T-cell (primary cell): ENCODE results near the gene MT1M. TPM values are rescaled to one million over a fixed set of nuclear protein-coding genes. Genes with fewer than 3 reads are reported as not detected.
A peak's percentile ranks its signal among the peaks of the same experiment; 100 is the strongest.

Source experiments
- ATAC-seq, 4 experiments: fragments of 200-7000 bp in 3 of 4; fragments of 150-1000 bp in 1 of 4; cut with Tn5 transposase; replicated peaks in 1 of 4; 1 replicate in 3 of 4; 2 replicates in 1 of 4; pipeline ENCODE4 v1.10.0; 2021; ENCODE audit warnings: moderate library complexity in 3 of 4, mild to moderate bottlenecking in 2 of 4, moderate number of reproducible peaks in 1 of 4
- CTCF ChIA-PET, 2 donors: fragments of 300-600 bp; sonication (Branson Sonifier 250); formaldehyde crosslinking; loops; one replicate each; lab custom pipeline; 2022; ENCODE audit warnings: antibody characterized with exemption in 2 of 2; lab: Charles Lee
- POLR2A ChIA-PET, 2 donors: fragments of 300-600 bp; sonication (Branson Sonifier 250); formaldehyde crosslinking; loops; one replicate each; lab custom pipeline; 2022; ENCODE audit warnings: antibody characterized with exemption in 2 of 2; lab: Charles Lee
- DNase-seq, 35 experiments: peaks; one replicate each; pipeline versions ENCODE4 v3.0.0 to v3.0.0-alpha.2; 2013 to 2023
- H3K27ac ChIP-seq: one replicate; pipeline ENCODE4 v1.5.1; 2013; ENCODE audit warnings: low read length
- H3K27me3 ChIP-seq, 2 experiments: replicated peaks in 1 of 2; 1 replicate in 1 of 2; 2 replicates in 1 of 2; pipeline versions ENCODE4 v1.6.1 to v1.7.0; 2013; ENCODE audit warnings: low read length in 1 of 2, mixed read lengths in 1 of 2; ENCODE audit not compliant: control insufficient read depth in 2 of 2, insufficient read depth in 2 of 2; ENCODE audit errors: extremely low read depth in 1 of 2
- H3K36me3 ChIP-seq, 2 donors: 1 replicate in 1 of 2; 2 replicates in 1 of 2; pipeline versions ENCODE4 v1.6.1 to v1.7.0; 2013; ENCODE audit warnings: low read length in 1 of 2; ENCODE audit not compliant: control insufficient read depth in 2 of 2, insufficient read depth in 1 of 2; ENCODE audit errors: extremely low read depth in 1 of 2
- H3K4me1 ChIP-seq, 2 experiments: 1 replicate in 1 of 2; 2 replicates in 1 of 2; pipeline versions ENCODE4 v1.6.1 to v1.7.0; 2013; ENCODE audit warnings: low read length in 2 of 2, mixed read lengths in 1 of 2; ENCODE audit not compliant: insufficient read depth in 2 of 2, control insufficient read depth in 1 of 2; ENCODE audit errors: extremely low read depth in 1 of 2
- H3K4me3 ChIP-seq, 2 donors: 1 replicate in 1 of 2; 2 replicates in 1 of 2; pipeline versions ENCODE4 v1.5.1 to v1.7.0; 2013; ENCODE audit warnings: mild to moderate bottlenecking in 2 of 2, low read length in 1 of 2, moderate library complexity in 1 of 2; ENCODE audit not compliant: control insufficient read depth in 1 of 2; ENCODE audit errors: extremely low read depth in 1 of 2
- H3K9me3 ChIP-seq: 2 replicates; pipeline ENCODE4 v1.7.0; 2013
- H3K27ac Mint-ChIP-seq, 2 donors: one replicate each; pipeline ENCODE4 v1.8.0; 2020 to 2021; ENCODE audit warnings: mild to moderate bottlenecking in 2 of 2, mixed read lengths in 2 of 2
- H3K27me3 Mint-ChIP-seq, 2 donors: one replicate each; pipeline ENCODE4 v1.8.0; 2021 to 2022; ENCODE audit warnings: mixed read lengths in 2 of 2
- H3K36me3 Mint-ChIP-seq: one replicate; pipeline ENCODE4 v1.8.0; 2021; ENCODE audit warnings: mixed read lengths
- H3K4me1 Mint-ChIP-seq, 3 donors: one replicate each; pipeline ENCODE4 v1.8.0; 2020 to 2022; ENCODE audit warnings: mixed read lengths in 3 of 3, mild to moderate bottlenecking in 1 of 3
- H3K4me3 Mint-ChIP-seq, 3 donors: one replicate each; pipeline ENCODE4 v1.8.0; 2020 to 2022; ENCODE audit warnings: mild to moderate bottlenecking in 3 of 3, mixed read lengths in 3 of 3, moderate library complexity in 3 of 3
- H3K9me3 Mint-ChIP-seq, 3 donors: one replicate each; pipeline ENCODE4 v1.8.0; 2020 to 2022; ENCODE audit warnings: mixed read lengths in 3 of 3
- WGBS: methylation state at CpG from one replicate; pipeline ENCODE4 v1.1.5; 2013; ENCODE audit warnings: missing lambda C conversion rate; ENCODE audit not compliant: insufficient coverage; 5-methylcytosine and 5-hydroxymethylcytosine counted together
- total RNA-seq, 35 experiments: library from RNA in 6 of 35; stranded (reverse) in 6 of 35; fragments of 120-200 nt in 1 of 35; gene quantifications; one replicate each; pipeline versions ENCODE4 v1.2.1 to v1.2.4 and lab custom pipeline; 2013 to 2026

The MT1M gene
- total RNA-seq, 5 donors from 2014 or later (not counting 1 experiment from before 2014, with no cell fraction given) = not detected

DNA sequence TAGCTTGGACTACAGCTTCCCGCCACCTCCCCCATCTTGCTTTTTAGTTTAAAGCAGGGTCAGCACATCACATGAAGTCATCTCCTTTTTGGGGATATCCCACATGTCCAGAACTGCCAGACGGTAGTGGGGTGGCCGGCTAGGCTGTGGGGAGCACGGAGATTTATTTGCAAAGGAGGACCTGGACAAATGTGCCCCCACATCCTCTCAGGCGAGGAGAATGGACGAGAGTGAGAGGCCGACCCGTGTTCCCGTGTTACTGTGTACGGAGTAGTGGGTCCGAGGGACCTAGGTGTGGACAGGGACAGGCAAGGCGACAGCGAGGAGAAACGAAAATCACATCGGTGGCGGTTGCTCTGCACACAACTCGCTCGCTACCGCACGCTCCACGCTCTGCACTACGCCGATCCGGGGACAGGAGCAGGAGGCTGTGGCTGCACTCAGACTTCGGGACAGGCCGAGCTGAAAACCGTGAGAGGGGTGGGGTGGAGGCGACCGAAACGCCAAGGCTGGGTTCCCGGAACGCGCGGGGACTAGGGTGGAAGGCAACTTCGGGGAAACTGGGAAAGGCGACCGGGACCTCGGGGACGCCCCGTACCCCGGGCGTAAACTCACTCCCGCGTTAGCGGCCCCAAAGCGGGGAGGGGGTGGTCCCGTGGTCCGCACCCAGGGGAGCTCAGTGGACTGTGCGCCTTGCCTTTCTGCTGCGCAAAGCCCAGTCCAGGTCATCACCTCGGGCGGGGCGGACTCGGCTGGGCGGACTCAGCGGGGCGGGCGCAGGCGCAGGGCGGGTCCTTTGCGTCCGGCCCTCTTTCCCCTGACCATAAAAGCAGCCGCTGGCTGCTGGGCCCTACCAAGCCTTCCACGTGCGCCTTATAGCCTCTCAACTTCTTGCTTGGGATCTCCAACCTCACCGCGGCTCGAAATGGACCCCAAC is 5.6 kb downstream of the MT1M start, which contains the start of gene MT1A:
MT1A (plus strand) TSS at position 853 of the 937 bp plus-strand sequence; CDS start at position 926, 73 bp downstream.
- POLR2A ChIA-PET = no interaction called here
- H3K27ac Mint-ChIP-seq = peak within 1 kb of the TSS in 1 of 2 donors; percentile 39
- H3K4me3 ChIP-seq = no peak within 1 kb of the TSS
- WGBS = 6% methylated on average over 60 of the region's 68 CpGs
- H3K4me1 Mint-ChIP-seq = peaks cover 27 to 43% (median 32%) of the 10 kb centered on the region in 3 donors
- H3K27me3 Mint-ChIP-seq = peaks cover 64 to 77% of the 10 kb centered on the region in 2 donors
- H3K4me3 Mint-ChIP-seq = peak within 1 kb of the TSS; percentile 9 to 55 (median 31)
- H3K4me1 ChIP-seq = peaks cover 2 to 30% of the 10 kb centered on the region in 2 experiments
- peak in 3 of 4 experiments; percentile 38 to 45 (median 39) for ATAC-seq
- H3K27ac ChIP-seq = no peak within 1 kb of the TSS
- H3K27me3 ChIP-seq = peaks cover 14 to 64% of the 10 kb centered on the region in 2 experiments
- H3K36me3 ChIP-seq = no peaks in the 10 kb centered on the region
- no peaks in the 10 kb centered on the region for H3K9me3 ChIP-seq
- no peaks in the 10 kb centered on the region for H3K36me3 Mint-ChIP-seq
- no peaks in the 10 kb centered on the region for H3K9me3 Mint-ChIP-seq
- CTCF ChIA-PET = no interaction called here
- DNase-seq = peak in 1 of 35 experiments; percentile 32

DNA sequence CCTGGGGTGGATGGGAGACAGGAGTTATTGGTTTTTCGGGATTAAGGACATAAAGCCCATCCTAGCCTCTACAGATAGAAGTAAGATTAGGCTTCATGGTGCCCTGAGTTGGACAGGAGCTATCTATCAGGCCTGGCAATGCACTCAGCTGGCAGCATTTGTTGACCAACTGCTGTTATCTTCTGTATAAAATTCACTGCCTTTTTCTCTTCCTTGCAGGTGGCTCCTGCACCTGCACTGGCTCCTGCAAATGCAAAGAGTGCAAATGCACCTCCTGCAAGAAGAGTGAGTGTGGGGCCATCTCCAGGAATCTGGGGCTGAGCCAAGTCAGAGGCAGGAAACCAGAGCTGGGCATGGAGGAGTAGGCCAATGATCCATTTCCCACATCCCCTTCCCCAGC is 6.6 kb downstream of the MT1M start:
- Mint-ChIP-seq H3K27me3 (peaks cover 55 to 69% of the 10 kb centered on the region in 2 donors), H3K4me1 (peaks cover 36 to 47% (median 39%) of the 10 kb centered on the region in 3 donors), H3K4me3 (peak overlapping the region in 1 of 3 donors; percentile 55), H3K36me3 (no peaks in the 10 kb centered on the region), H3K9me3 (no peaks in the 10 kb centered on the region), H3K27ac (no peak overlapping the region)
- no peak for DNase-seq
- Histone ChIP-seq H3K27me3 (peaks cover 11 to 58% of the 10 kb centered on the region in 2 experiments), H3K4me1 (peaks cover 2 to 40% of the 10 kb centered on the region in 2 experiments), H3K36me3 (no peaks in the 10 kb centered on the region), H3K4me3 (no peak overlapping the region), H3K9me3 (no peaks in the 10 kb centered on the region), H3K27ac (no peak overlapping the region)
- ChIA-PET POLR2A (no interaction called here), CTCF (interaction anchor here in 1 of 2 donors (0.6 kb wide), 1 partner anchor 21 kb away, joined by 3 read pairs; no protein-coding TSS in a partner anchor)
- no peak for ATAC-seq
- no CpG with 5 or more reads among the region's 1 CpG for WGBS

DNA sequence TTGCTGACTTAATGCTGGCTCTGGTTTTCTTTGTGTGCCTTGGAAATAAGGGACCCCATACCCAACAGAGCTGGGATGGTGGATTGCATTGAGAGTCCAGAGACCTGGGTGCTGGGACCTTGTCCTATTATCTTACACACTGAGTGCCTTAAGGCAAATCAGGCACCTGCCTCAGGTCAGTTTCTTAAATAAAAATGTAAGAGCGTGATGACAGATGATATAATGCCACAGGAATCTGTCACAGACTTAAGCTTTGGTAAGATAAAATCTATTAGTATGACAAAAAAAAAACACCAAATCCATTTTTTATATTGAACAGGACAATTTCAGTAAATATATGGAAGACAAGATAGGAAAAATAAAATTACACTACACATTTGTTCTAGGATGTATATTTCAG is 7.6 kb downstream of the MT1M start:
- H3K27me3 ChIP-seq = peaks cover 12 to 48% of the 10 kb centered on the region in 2 experiments
- H3K27ac ChIP-seq = no peak overlapping the region
- Mint-ChIP-seq H3K36me3 (no peaks in the 10 kb centered on the region), H3K4me1 (peaks cover 35 to 46% (median 35%) of the 10 kb centered on the region in 3 donors), H3K4me3 (no peak overlapping the region), H3K9me3 (no peaks in the 10 kb centered on the region), H3K27ac (no peak overlapping the region), H3K27me3 (peaks cover 47 to 59% of the 10 kb centered on the region in 2 donors)
- H3K36me3 ChIP-seq = no peaks in the 10 kb centered on the region
- no peaks in the 10 kb centered on the region for H3K9me3 ChIP-seq
- POLR2A ChIA-PET = no interaction called here
- no peak overlapping the region for H3K4me3 ChIP-seq
- peaks cover 2 to 39% of the 10 kb centered on the region in 2 experiments for H3K4me1 ChIP-seq
- CTCF ChIA-PET = interaction anchor here in 1 of 2 donors (1.1 kb wide), 1 partner anchor 64 kb away, joined by 3 read pairs; no protein-coding TSS in a partner anchor
- ATAC-seq = no peak
- no CpG with 5 or more reads among the region's 1 CpG for WGBS
- no peak for DNase-seq

DNA sequence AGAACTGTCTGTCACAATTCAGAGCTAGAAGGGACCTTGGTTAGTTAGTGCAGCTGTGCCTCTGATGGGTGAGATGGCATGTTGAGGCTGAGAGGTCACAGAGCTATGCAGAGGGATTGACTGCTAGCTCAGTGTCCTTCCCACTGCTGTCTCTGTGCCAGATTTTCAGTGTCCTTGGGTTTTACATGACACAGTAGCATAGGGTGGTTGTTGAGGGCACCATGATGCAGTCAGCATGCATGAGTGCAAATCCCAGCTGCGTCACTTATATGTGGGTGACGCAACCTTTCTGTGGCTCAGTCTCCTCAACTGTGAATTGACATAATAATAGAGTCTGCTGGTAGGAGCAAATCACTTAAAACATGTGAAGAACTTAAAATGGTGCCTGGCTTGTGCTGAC is 8.7 kb downstream of the MT1M start:
- no peaks in the 10 kb centered on the region for H3K9me3 ChIP-seq
- H3K27ac Mint-ChIP-seq = no peak overlapping the region
- peaks cover 28 to 38% (median 34%) of the 10 kb centered on the region in 3 donors for H3K4me1 Mint-ChIP-seq
- no peaks in the 10 kb centered on the region for H3K36me3 Mint-ChIP-seq
- H3K4me3 Mint-ChIP-seq = no peak overlapping the region
- WGBS = 100% methylated on average over 2 of the region's 2 CpGs
- H3K27ac ChIP-seq = no peak overlapping the region
- POLR2A ChIA-PET = no interaction called here
- no peaks in the 10 kb centered on the region for H3K9me3 Mint-ChIP-seq
- ATAC-seq (no peak), DNase-seq (no peak)
- H3K36me3 ChIP-seq = no peaks in the 10 kb centered on the region
- H3K27me3 Mint-ChIP-seq = peaks cover 44 to 50% of the 10 kb centered on the region in 2 donors
- no peak overlapping the region for H3K4me3 ChIP-seq
- H3K4me1 ChIP-seq = peaks cover 2 to 31% of the 10 kb centered on the region in 2 experiments
- CTCF ChIA-PET = interaction anchor here (1.1 to 1.3 kb wide), 2 partner anchors 61 to 65 kb away, joined by 3 to 4 read pairs; no protein-coding TSS in a partner anchor
- peaks cover 21 to 41% of the 10 kb centered on the region in 2 experiments for H3K27me3 ChIP-seq

DNA sequence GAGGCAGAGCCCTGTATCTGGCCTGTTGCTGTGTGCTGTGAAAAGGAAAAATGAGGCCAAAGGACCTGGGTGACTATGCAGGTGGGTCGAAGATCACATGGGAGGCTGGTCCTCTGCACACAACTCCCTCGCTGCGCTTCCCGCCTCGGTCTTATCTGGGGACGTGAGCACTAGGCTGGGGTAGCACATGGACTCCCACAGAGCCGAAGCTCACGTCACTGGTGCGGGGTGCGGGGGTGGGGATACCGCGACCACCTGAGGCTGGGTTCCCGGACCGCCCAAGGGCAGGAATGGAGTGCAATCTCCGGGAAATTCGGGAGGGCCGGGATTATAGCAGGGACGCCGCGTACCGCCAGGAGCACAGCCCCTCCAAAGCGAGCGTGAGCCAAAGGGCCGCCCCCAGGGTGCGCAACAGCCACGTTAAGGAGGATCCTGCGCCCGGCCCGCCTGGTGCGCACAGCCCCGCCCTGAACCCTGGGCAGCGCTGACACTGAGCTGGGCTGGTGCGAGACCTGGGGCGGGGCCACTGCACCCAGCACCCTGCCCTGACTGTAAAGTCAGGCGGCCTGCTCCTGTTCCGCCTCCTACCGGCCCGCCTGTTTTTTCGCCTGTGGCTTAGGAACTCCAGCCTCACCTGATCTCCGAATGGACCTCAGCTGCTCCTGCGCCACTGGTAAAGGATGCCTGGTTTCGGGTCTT is 10.8 kb downstream of the MT1M start:
- Histone ChIP-seq H3K4me3 (peak overlapping the region; percentile 42 to 60), H3K9me3 (no peaks in the 10 kb centered on the region), H3K27ac (no peak overlapping the region), H3K36me3 (no peaks in the 10 kb centered on the region), H3K27me3 (peaks cover 34 to 37% of the 10 kb centered on the region in 2 experiments), H3K4me1 (peaks cover 2 to 22% of the 10 kb centered on the region in 2 experiments)
- no peaks in the 10 kb centered on the region for H3K9me3 Mint-ChIP-seq
- no peaks in the 10 kb centered on the region for H3K36me3 Mint-ChIP-seq
- CTCF ChIA-PET = interaction anchor here (0.6 to 1.8 kb wide), 9 partner anchors 12 to 387 kb away, joined by 3 to 11 read pairs (median 4); partner anchors contain the start of gene MT2A (in 1 of the 2)
- ATAC-seq (peak; percentile 99 to 100 (median 100)), DNase-seq (peak; percentile 35 to 87 (median 57))
- peaks cover 31 to 35% of the 10 kb centered on the region in 2 donors for H3K27me3 Mint-ChIP-seq
- POLR2A ChIA-PET = interaction anchor here (0.5 to 1.0 kb wide), 4 partner anchors 32 to 318 kb away, joined by 3 to 5 read pairs (median 4); no protein-coding TSS in a partner anchor
- H3K27ac Mint-ChIP-seq = peak overlapping the region in 1 of 2 donors; percentile 49
- WGBS = 7% methylated on average over 42 of the region's 42 CpGs
- peaks cover 21 to 27% (median 24%) of the 10 kb centered on the region in 3 donors for H3K4me1 Mint-ChIP-seq
- peak overlapping the region; percentile 69 to 71 (median 70) for H3K4me3 Mint-ChIP-seq
